ENCODE results near the gene PCDHGC5.

Gene PCDHGC5

DNA sequence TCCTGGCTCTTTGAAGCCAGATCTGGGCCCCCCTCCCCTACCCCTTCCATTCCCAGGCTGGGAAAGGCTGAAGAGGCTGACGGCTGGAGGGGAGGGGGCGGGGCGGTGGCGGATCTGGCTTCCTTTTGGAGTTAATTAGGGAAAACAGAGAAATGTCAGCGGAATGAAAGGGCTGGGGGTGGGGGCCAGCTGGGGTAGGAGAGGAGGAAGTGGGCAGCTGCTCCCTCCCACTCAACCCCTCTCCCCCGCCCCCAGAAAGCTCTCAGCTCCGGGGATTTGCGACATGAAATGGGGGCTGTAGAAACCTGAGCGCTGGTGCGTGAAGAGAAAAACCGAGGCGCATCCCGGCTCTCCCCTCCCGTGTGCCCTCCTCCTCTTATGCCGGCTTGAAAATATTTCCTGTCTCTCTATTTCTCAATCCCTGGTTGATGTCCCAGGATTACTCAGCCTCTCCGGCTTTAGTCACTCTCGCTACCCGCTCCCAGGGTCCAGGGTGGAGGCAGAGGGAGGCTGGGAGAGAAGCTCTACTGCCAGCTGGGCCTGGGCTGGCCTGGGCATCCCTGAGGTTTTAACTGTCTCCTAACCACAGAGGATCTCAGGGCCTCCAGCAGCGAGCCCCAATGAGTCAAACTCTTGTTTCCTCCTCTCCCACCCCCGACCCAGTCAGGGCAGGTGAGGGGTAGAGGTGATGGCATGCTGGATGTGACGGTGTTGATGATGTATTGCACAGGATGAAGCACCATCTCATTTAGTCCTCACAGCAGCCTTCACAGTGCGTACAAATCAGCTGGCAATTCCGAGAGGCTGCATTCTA lies 20.1 kb downstream of the PCDHGC5 start:
- peak overlapping the region; percentile 36 for H3K4me3 ChIP-seq (ENCODE audit: low read length)
- DNase-seq (ENCODE audit: low read depth) = no peak
- TF ChIP-seq, protein P1, sequence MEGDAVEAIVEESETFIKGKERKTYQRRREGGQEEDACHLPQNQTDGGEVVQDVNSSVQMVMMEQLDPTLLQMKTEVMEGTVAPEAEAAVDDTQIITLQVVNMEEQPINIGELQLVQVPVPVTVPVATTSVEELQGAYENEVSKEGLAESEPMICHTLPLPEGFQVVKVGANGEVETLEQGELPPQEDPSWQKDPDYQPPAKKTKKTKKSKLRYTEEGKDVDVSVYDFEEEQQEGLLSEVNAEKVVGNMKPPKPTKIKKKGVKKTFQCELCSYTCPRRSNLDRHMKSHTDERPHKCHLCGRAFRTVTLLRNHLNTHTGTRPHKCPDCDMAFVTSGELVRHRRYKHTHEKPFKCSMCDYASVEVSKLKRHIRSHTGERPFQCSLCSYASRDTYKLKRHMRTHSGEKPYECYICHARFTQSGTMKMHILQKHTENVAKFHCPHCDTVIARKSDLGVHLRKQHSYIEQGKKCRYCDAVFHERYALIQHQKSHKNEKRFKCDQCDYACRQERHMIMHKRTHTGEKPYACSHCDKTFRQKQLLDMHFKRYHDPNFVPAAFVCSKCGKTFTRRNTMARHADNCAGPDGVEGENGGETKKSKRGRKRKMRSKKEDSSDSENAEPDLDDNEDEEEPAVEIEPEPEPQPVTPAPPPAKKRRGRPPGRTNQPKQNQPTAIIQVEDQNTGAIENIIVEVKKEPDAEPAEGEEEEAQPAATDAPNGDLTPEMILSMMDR (conservative IDR thresholded peaks at IDR 0.05; ENCODE audit: low read depth, low read length) = no peak

GRCh38 chr5:141510160-141510559 lies 21.3 kb downstream of the PCDHGC5 start:
- no peak overlapping the region for H3K4me3 ChIP-seq (ENCODE audit: low read length)
- DNase-seq (ENCODE audit: low read depth) = no peak
- TF ChIP-seq, protein P1 (conservative IDR thresholded peaks at IDR 0.05; ENCODE audit: low read depth, low read length) = no peak

DNA sequence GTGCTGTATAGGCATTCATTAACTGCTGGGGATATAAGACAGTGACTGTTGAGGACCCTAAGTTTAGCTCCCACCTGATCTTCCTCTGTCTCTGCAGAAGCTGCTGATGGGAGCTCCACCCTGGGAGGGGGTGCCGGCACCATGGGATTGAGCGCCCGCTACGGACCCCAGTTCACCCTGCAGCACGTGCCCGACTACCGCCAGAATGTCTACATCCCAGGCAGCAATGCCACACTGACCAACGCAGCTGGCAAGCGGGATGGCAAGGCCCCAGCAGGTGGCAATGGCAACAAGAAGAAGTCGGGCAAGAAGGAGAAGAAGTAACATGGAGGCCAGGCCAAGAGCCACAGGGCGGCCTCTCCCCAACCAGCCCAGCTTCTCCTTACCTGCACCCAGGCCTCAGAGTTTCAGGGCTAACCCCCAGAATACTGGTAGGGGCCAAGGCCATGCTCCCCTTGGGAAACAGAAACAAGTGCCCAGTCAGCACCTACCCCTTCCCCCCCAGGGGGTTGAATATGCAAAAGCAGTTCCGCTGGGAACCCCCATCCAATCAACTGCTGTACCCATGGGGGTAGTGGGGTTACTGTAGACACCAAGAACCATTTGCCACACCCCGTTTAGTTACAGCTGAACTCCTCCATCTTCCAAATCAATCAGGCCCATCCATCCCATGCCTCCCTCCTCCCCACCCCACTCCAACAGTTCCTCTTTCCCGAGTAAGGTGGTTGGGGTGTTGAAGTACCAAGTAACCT lies 22.1 kb downstream of the PCDHGC5 start:
- DNase-seq (ENCODE audit: low read depth) = no peak
- no peak overlapping the region for H3K4me3 ChIP-seq (ENCODE audit: low read length)
- TF ChIP-seq, protein P1 (conservative IDR thresholded peaks at IDR 0.05; ENCODE audit: low read depth, low read length) = no peak

GRCh38 chr5:141511771-141512325 lies 23.0 kb downstream of the PCDHGC5 start:
- no peak overlapping the region for H3K4me3 ChIP-seq (ENCODE audit: low read length)
- TF ChIP-seq, protein P1 (conservative IDR thresholded peaks at IDR 0.05; ENCODE audit: low read depth, low read length) = no peak
- DNase-seq (ENCODE audit: low read depth) = no peak

GRCh38 chr5:141512390-141512910 lies 23.6 kb downstream of the PCDHGC5 start:
- H3K4me3 ChIP-seq (ENCODE audit: low read length) = peak overlapping the region; percentile 60
- no peak for DNase-seq (ENCODE audit: low read depth)
- TF ChIP-seq, protein P1 (conservative IDR thresholded peaks at IDR 0.05; ENCODE audit: low read depth, low read length) = peak; percentile 93

GRCh38 chr5:141512911-141513626 lies 24.2 kb downstream of the PCDHGC5 start:
- H3K4me3 ChIP-seq (ENCODE audit: low read length) = peak overlapping the region; percentile 60
- TF ChIP-seq, protein P1 (conservative IDR thresholded peaks at IDR 0.05; ENCODE audit: low read depth, low read length) = no peak
- DNase-seq (ENCODE audit: low read depth) = no peak

All from retinal pigment epithelial cell (primary cell).